ENCODE results near the gene ENO1. TPM values are rescaled to one million over a fixed set of nuclear protein-coding genes. Genes with fewer than 3 reads are reported as not detected.

Gene ENO1
- total and polyA plus RNA-seq, 2 of the 8 experiments (the other 6 are each of a cell fraction or from before 2014, with no cell fraction given) = 1,763 to 2,117 TPM

GRCh38 chr1:8841395-8841794 lies 37.1 kb downstream of the ENO1 start (continued):
- TF ChIP-seq, protein P1, sequence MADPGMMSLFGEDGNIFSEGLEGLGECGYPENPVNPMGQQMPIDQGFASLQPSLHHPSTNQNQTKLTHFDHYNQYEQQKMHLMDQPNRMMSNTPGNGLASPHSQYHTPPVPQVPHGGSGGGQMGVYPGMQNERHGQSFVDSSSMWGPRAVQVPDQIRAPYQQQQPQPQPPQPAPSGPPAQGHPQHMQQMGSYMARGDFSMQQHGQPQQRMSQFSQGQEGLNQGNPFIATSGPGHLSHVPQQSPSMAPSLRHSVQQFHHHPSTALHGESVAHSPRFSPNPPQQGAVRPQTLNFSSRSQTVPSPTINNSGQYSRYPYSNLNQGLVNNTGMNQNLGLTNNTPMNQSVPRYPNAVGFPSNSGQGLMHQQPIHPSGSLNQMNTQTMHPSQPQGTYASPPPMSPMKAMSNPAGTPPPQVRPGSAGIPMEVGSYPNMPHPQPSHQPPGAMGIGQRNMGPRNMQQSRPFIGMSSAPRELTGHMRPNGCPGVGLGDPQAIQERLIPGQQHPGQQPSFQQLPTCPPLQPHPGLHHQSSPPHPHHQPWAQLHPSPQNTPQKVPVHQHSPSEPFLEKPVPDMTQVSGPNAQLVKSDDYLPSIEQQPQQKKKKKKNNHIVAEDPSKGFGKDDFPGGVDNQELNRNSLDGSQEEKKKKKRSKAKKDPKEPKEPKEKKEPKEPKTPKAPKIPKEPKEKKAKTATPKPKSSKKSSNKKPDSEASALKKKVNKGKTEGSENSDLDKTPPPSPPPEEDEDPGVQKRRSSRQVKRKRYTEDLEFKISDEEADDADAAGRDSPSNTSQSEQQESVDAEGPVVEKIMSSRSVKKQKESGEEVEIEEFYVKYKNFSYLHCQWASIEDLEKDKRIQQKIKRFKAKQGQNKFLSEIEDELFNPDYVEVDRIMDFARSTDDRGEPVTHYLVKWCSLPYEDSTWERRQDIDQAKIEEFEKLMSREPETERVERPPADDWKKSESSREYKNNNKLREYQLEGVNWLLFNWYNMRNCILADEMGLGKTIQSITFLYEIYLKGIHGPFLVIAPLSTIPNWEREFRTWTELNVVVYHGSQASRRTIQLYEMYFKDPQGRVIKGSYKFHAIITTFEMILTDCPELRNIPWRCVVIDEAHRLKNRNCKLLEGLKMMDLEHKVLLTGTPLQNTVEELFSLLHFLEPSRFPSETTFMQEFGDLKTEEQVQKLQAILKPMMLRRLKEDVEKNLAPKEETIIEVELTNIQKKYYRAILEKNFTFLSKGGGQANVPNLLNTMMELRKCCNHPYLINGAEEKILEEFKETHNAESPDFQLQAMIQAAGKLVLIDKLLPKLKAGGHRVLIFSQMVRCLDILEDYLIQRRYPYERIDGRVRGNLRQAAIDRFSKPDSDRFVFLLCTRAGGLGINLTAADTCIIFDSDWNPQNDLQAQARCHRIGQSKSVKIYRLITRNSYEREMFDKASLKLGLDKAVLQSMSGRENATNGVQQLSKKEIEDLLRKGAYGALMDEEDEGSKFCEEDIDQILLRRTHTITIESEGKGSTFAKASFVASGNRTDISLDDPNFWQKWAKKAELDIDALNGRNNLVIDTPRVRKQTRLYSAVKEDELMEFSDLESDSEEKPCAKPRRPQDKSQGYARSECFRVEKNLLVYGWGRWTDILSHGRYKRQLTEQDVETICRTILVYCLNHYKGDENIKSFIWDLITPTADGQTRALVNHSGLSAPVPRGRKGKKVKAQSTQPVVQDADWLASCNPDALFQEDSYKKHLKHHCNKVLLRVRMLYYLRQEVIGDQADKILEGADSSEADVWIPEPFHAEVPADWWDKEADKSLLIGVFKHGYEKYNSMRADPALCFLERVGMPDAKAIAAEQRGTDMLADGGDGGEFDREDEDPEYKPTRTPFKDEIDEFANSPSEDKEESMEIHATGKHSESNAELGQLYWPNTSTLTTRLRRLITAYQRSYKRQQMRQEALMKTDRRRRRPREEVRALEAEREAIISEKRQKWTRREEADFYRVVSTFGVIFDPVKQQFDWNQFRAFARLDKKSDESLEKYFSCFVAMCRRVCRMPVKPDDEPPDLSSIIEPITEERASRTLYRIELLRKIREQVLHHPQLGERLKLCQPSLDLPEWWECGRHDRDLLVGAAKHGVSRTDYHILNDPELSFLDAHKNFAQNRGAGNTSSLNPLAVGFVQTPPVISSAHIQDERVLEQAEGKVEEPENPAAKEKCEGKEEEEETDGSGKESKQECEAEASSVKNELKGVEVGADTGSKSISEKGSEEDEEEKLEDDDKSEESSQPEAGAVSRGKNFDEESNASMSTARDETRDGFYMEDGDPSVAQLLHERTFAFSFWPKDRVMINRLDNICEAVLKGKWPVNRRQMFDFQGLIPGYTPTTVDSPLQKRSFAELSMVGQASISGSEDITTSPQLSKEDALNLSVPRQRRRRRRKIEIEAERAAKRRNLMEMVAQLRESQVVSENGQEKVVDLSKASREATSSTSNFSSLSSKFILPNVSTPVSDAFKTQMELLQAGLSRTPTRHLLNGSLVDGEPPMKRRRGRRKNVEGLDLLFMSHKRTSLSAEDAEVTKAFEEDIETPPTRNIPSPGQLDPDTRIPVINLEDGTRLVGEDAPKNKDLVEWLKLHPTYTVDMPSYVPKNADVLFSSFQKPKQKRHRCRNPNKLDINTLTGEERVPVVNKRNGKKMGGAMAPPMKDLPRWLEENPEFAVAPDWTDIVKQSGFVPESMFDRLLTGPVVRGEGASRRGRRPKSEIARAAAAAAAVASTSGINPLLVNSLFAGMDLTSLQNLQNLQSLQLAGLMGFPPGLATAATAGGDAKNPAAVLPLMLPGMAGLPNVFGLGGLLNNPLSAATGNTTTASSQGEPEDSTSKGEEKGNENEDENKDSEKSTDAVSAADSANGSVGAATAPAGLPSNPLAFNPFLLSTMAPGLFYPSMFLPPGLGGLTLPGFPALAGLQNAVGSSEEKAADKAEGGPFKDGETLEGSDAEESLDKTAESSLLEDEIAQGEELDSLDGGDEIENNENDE (IDR thresholded peaks at IDR 0.05; ENCODE audit: insufficient replicate concordance, low read length) = no peak
- TF ChIP-seq SIRT6 (IDR thresholded peaks at IDR 0.05; ENCODE audit: low read length) (no peak), POLR2A (IDR thresholded peaks at IDR 0.05; ENCODE audit: control extremely low read depth in 1 of 2, low read depth in 2 of 2, low read length in 2 of 2) (no peak), ZNF274 (IDR thresholded peaks at IDR 0.05; ENCODE audit: borderline replicate concordance, extremely low read depth, low read length) (no peak), KDM1A (IDR thresholded peaks at IDR 0.05; ENCODE audit: borderline replicate concordance, low read length) (no peak), TEAD4 (IDR thresholded peaks at IDR 0.05; ENCODE audit: low read depth, low read length) (no peak), FOSL1 (IDR thresholded peaks at IDR 0.05; ENCODE audit: insufficient read depth, low read depth, low read length) (no peak)

Measured in H1 (cell line).